GM23338 (cell line): ENCODE results near the gene AMBRA1. TPM values are rescaled to one million over a fixed set of nuclear protein-coding genes. Genes with fewer than 3 reads are reported as not detected.

Experiments used
- ATAC-seq: fragments of 200-7000 bp; cut with Tn5 transposase; 3 replicates; pipeline ENCODE4 v1.9.1; 2020
- DNase-seq: peaks from one replicate; pipeline ENCODE4 v3.0.0-alpha.2; 2015; ENCODE audit warnings: low spot score
- H2AFZ ChIP-seq: fragments of 200-600 bp; sonication (generic); 2 replicates; pipeline ENCODE4 v1.8.0; 2016; ENCODE audit warnings: antibody characterized with exemption, mild to moderate bottlenecking, moderate library complexity
- H3F3A ChIP-seq: fragments of 200-600 bp; sonication (generic); replicated peaks from 2 replicates; pipeline ENCODE4 v1.8.0; 2017; ENCODE audit warnings: antibody characterized with exemption, mixed run types, low read depth
- H3K27ac ChIP-seq: fragments of 200-600 bp; sonication (generic); 2 replicates; pipeline ENCODE4 v1.6.1; 2016; ENCODE audit warnings: low read depth
- H3K27me3 ChIP-seq: fragments of 200-600 bp; sonication (generic); 2 replicates; pipeline ENCODE4 v1.8.0; 2016; ENCODE audit warnings: mild to moderate bottlenecking, mixed run types, moderate library complexity; ENCODE audit not compliant: insufficient read depth
- H3K36me3 ChIP-seq: fragments of 200-600 bp; sonication (generic); 2 replicates; pipeline ENCODE4 v1.8.0; 2016; ENCODE audit warnings: mild to moderate bottlenecking; ENCODE audit not compliant: insufficient read depth
- H3K4me1 ChIP-seq: fragments of 200-600 bp; sonication (generic); 2 replicates; pipeline ENCODE4 v1.8.0; 2016; ENCODE audit warnings: mild to moderate bottlenecking, moderate library complexity; ENCODE audit not compliant: insufficient read depth
- H3K4me2 ChIP-seq: fragments of 200-600 bp; sonication (generic); 2 replicates; pipeline ENCODE4 v1.7.1; 2017; ENCODE audit warnings: mixed run types
- H3K4me3 ChIP-seq: fragments of 200-600 bp; sonication (generic); 2 replicates; pipeline ENCODE4 v1.6.1; 2016; ENCODE audit warnings: mixed run types
- H3K79me2 ChIP-seq: fragments of 200-600 bp; sonication (generic); replicated peaks from 2 replicates; pipeline ENCODE4 v1.8.0; 2017; ENCODE audit warnings: mild to moderate bottlenecking; ENCODE audit not compliant: insufficient read depth
- H3K9me2 ChIP-seq: fragments of 200-600 bp; sonication (generic); 2 replicates; pipeline ENCODE4 v1.8.0; 2017; ENCODE audit not compliant: insufficient read depth
- H4K20me1 ChIP-seq: fragments of 200-600 bp; sonication (generic); replicated peaks from 2 replicates; pipeline ENCODE4 v1.8.0; 2017; ENCODE audit warnings: mild to moderate bottlenecking; ENCODE audit not compliant: insufficient read depth
- H3K27ac Mint-ChIP-seq: 2 replicates; pipeline ENCODE4 v1.8.0; 2020; ENCODE audit warnings: inconsistent platforms, mild to moderate bottlenecking, moderate library complexity, mixed read lengths
- H3K27me3 Mint-ChIP-seq: 3 replicates; pipeline ENCODE4 v1.8.0; 2022; ENCODE audit warnings: low read depth, mild to moderate bottlenecking, moderate library complexity, mixed read lengths, inconsistent platforms; ENCODE audit not compliant: insufficient read depth, poor library complexity
- H3K36me3 Mint-ChIP-seq: 3 replicates; pipeline ENCODE4 v1.8.0; 2021; ENCODE audit warnings: low read depth, mild to moderate bottlenecking, inconsistent platforms, moderate library complexity, mixed read lengths
- H3K4me1 Mint-ChIP-seq: 3 replicates; pipeline ENCODE4 v1.8.0; 2020; ENCODE audit warnings: mild to moderate bottlenecking, inconsistent platforms, mixed read lengths
- H3K4me3 Mint-ChIP-seq: 3 replicates; pipeline ENCODE4 v1.8.0; 2021; ENCODE audit warnings: moderate library complexity, mild to moderate bottlenecking, inconsistent platforms, mixed read lengths
- H3K9me3 Mint-ChIP-seq: 3 replicates; pipeline ENCODE4 v1.8.0; 2020; ENCODE audit warnings: moderate library complexity, mild to moderate bottlenecking, inconsistent platforms, mixed read lengths
- ETS1 ChIP-seq: IDR thresholded peaks from 2 replicates; pipeline ENCODE4 v1.6.1; 2016; ENCODE audit warnings: antibody characterized with exemption
- EZH2 ChIP-seq: fragments of 200-600 bp; sonication (generic); IDR thresholded peaks from one replicate; pipeline ENCODE4 v1.8.0; 2017; ENCODE audit warnings: antibody characterized with exemption, mild to moderate bottlenecking, low read depth; ENCODE audit not compliant: unreplicated experiment
- EZH2phosphoT487 ChIP-seq: fragments of 200-600 bp; sonication (generic); IDR thresholded peaks from one replicate; pipeline ENCODE4 v1.8.1; 2018; ENCODE audit warnings: antibody characterized with exemption; ENCODE audit not compliant: unreplicated experiment
- NANOG ChIP-seq: IDR thresholded peaks from 2 replicates; pipeline ENCODE4 v1.6.1; 2016; ENCODE audit warnings: antibody characterized with exemption, borderline replicate concordance
- STAT1 ChIP-seq: IDR thresholded peaks from one replicate; pipeline ENCODE4 v1.6.1; 2016; ENCODE audit warnings: antibody characterized with exemption; ENCODE audit not compliant: unreplicated experiment
- ZNF114 ChIP-seq: fragments of 250-450 bp; sonication (Bioruptor Pico); IDR thresholded peaks from 2 replicates; pipeline ENCODE4 v1.5.0; 2020; ENCODE audit warnings: mild to moderate bottlenecking, moderate library complexity
- ZNF331 ChIP-seq: fragments of 250-450 bp; sonication (Bioruptor Pico); IDR thresholded peaks from 2 replicates; pipeline ENCODE4 v1.5.0; 2020; ENCODE audit warnings: low read depth, mild to moderate bottlenecking, moderate library complexity
- polyA plus RNA-seq: library from polyadenylated mRNA; unstranded; fragments of >200 nt; fragmentation: Nextera tagmentation; extraction: Ambion mirVana; gene quantifications from 2 replicates; pipeline ENCODE4 v1.2.1, GENCODE V29; 2016
- total RNA-seq: library from RNA; depleted of rRNA; stranded (reverse); fragments of >200 nt; shearing (Covaris generic); gene quantifications from 2 replicates; pipeline ENCODE4 v1.2.3, GENCODE V29; 2014
- TF ChIP-seq, protein P1 (sequence below): fragments of 250-450 bp; sonication (Bioruptor Pico); IDR thresholded peaks from 2 replicates; pipeline ENCODE4 v1.5.0; 2020; ENCODE audit warnings: mild to moderate bottlenecking, moderate library complexity

The AMBRA1 gene
- total and polyA plus RNA-seq, 2 experiments from 2014 or later: 8.3 to 34.8 TPM

DNA sequence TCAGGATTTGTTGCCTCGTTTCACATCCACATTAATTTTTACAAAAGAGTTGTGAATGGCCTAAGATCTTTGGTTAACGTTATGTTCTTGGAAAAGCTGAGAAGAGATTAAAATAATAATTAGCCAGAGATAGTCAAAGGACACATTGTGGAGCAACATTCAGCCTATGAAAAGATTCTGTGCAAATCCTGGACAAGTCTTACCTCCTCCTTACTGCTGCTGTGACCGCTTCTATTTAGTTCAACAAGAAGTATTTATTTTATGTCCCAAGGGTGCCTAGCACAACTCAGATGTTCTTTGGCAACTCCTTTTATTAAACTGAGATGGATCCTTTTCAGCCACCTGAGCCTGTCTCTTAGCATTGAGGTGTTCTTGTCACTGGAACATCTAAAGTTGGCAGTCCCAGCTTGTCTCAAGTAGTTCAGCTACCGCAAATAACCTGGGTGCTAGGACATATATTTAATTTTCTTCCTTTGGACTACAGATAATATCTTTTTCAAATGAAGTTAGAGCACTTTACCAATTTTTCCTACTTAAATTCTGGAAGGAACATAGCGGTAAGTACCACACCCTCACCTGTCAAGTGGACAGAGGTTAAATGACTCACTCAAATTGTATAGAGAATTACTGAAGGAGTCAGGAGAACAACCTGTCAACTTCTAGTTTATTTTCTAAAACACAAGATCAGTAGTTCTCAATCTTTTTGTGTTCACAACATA lies 121.7 kb downstream of the AMBRA1 start (continued):
- TF ChIP-seq, protein P1, sequence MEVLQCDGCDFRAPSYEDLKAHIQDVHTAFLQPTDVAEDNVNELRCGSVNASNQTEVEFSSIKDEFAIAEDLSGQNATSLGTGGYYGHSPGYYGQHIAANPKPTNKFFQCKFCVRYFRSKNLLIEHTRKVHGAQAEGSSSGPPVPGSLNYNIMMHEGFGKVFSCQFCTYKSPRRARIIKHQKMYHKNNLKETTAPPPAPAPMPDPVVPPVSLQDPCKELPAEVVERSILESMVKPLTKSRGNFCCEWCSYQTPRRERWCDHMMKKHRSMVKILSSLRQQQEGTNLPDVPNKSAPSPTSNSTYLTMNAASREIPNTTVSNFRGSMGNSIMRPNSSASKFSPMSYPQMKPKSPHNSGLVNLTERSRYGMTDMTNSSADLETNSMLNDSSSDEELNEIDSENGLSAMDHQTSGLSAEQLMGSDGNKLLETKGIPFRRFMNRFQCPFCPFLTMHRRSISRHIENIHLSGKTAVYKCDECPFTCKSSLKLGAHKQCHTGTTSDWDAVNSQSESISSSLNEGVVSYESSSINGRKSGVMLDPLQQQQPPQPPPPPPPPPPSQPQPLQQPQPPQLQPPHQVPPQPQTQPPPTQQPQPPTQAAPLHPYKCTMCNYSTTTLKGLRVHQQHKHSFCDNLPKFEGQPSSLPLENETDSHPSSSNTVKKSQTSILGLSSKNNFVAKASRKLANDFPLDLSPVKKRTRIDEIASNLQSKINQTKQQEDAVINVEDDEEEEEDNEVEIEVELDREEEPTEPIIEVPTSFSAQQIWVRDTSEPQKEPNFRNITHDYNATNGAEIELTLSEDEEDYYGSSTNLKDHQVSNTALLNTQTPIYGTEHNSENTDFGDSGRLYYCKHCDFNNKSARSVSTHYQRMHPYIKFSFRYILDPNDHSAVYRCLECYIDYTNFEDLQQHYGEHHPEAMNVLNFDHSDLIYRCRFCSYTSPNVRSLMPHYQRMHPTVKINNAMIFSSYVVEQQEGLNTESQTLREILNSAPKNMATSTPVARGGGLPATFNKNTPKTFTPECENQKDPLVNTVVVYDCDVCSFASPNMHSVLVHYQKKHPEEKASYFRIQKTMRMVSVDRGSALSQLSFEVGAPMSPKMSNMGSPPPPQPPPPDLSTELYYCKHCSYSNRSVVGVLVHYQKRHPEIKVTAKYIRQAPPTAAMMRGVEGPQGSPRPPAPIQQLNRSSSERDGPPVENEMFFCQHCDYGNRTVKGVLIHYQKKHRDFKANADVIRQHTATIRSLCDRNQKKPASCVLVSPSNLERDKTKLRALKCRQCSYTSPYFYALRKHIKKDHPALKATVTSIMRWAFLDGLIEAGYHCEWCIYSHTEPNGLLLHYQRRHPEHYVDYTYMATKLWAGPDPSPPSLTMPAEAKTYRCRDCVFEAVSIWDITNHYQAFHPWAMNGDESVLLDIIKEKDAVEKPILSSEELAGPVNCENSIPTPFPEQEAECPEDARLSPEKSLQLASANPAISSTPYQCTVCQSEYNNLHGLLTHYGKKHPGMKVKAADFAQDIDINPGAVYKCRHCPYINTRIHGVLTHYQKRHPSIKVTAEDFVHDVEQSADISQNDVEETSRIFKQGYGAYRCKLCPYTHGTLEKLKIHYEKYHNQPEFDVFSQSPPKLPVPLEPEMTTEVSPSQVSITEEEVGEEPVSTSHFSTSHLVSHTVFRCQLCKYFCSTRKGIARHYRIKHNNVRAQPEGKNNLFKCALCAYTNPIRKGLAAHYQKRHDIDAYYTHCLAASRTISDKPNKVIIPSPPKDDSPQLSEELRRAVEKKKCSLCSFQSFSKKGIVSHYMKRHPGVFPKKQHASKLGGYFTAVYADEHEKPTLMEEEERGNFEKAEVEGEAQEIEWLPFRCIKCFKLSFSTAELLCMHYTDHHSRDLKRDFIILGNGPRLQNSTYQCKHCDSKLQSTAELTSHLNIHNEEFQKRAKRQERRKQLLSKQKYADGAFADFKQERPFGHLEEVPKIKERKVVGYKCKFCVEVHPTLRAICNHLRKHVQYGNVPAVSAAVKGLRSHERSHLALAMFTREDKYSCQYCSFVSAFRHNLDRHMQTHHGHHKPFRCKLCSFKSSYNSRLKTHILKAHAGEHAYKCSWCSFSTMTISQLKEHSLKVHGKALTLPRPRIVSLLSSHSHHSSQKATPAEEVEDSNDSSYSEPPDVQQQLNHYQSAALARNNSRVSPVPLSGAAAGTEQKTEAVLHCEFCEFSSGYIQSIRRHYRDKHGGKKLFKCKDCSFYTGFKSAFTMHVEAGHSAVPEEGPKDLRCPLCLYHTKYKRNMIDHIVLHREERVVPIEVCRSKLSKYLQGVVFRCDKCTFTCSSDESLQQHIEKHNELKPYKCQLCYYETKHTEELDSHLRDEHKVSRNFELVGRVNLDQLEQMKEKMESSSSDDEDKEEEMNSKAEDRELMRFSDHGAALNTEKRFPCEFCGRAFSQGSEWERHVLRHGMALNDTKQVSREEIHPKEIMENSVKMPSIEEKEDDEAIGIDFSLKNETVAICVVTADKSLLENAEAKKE (CRISPR knock-in tag): no peak
- no peak for TF ChIP-seq STAT1
- no peak for TF ChIP-seq ETS1
- TF ChIP-seq ZNF114 (CRISPR knock-in tag): no peak
- TF ChIP-seq NANOG: no peak
- no peak for TF ChIP-seq EZH2
- TF ChIP-seq ZNF331 (CRISPR knock-in tag): no peak

GRCh38 chr11:46469926-46470325 lies 123.9 kb downstream of the AMBRA1 start:
- Histone ChIP-seq H3K4me3 (no peak overlapping the region), H3K79me2 (0 out of 2 replicates have a peak, but pooled peaks cover 5% of the 10 kb centered on the region), H3F3A (no peaks in the 10 kb centered on the region), H4K20me1 (peaks cover 14% of the 10 kb centered on the region; the same call in 1 of the 2 replicates), H3K27me3 (no peaks in the 10 kb centered on the region), H2AFZ (no peak overlapping the region), H3K27ac (no peak overlapping the region), H3K4me2 (no peak overlapping the region), H3K9me2 (no peaks in the 10 kb centered on the region), H3K36me3 (no peaks in the 10 kb centered on the region), H3K4me1 (peaks cover 12% of the 10 kb centered on the region)
- no peak for ATAC-seq
- Mint-ChIP-seq H3K27me3 (peaks cover 3% of the 10 kb centered on the region), H3K4me1 (peaks cover 15% of the 10 kb centered on the region), H3K36me3 (peaks cover 7% of the 10 kb centered on the region; the same call in 1 of the 3 replicates), H3K9me3 (no peaks in the 10 kb centered on the region), H3K27ac (no peak overlapping the region), H3K4me3 (no peak overlapping the region)
- no peak for DNase-seq
- TF ChIP-seq STAT1: no peak
- no peak for TF ChIP-seq EZH2phosphoT487
- TF ChIP-seq ZNF114 (CRISPR knock-in tag): no peak
- TF ChIP-seq, protein P1 (CRISPR knock-in tag): no peak
